ENCODE data around the gene BNC2.

DNA sequence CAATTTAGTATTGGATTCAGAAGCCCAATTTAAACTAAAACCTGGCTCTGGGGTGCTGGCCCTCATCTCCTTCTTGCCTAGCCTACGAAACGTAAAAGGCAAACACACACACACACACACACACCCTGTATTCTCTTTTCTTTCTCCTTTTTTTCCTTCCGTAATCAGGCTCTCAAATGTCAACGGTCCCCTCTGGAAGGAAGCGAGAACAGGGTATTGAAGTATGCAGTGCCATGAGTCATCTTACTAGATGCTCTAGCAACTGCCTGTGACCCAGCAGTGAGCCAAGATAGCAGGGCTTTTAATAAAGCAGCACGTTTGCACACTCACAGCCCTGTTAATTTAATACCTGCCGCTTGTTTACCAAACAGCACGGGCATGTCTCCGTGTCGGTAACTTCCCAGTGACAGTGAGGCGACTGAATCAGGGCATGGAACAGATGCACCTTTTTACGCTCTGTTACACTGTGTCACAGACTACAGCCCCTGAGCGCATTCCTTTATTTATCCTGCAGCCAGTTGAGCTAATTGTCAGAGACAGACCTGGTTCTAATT lies 243.8 kb downstream of the BNC2 start:
- no peak for TF ChIP-seq ZNF112 (tag by site-specific recombination; IDR thresholded peaks at IDR 0.05)
- TF ChIP-seq, protein P1, sequence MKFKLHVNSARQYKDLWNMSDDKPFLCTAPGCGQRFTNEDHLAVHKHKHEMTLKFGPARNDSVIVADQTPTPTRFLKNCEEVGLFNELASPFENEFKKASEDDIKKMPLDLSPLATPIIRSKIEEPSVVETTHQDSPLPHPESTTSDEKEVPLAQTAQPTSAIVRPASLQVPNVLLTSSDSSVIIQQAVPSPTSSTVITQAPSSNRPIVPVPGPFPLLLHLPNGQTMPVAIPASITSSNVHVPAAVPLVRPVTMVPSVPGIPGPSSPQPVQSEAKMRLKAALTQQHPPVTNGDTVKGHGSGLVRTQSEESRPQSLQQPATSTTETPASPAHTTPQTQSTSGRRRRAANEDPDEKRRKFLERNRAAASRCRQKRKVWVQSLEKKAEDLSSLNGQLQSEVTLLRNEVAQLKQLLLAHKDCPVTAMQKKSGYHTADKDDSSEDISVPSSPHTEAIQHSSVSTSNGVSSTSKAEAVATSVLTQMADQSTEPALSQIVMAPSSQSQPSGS (tag by site-specific recombination; IDR thresholded peaks at IDR 0.05; ENCODE audit: low read depth), result no peak
- TF ChIP-seq CTCF (tag by site-specific recombination; IDR thresholded peaks at IDR 0.05), result no peak

All from HEK293 (cell line).